ENCODE measurements around the gene NDRG2.

Gene NDRG2

GRCh38 chr14:21024585-21025370 lies at the start of gene NDRG2 (continued):
- no peak for TF ChIP-seq ZNF670 (tag by site-specific recombination; IDR thresholded peaks at IDR 0.05; ENCODE audit: low read depth)
- peak; percentile 66 for TF ChIP-seq ZBTB20 (tag by site-specific recombination; IDR thresholded peaks at IDR 0.05)
- TF ChIP-seq, protein P1, sequence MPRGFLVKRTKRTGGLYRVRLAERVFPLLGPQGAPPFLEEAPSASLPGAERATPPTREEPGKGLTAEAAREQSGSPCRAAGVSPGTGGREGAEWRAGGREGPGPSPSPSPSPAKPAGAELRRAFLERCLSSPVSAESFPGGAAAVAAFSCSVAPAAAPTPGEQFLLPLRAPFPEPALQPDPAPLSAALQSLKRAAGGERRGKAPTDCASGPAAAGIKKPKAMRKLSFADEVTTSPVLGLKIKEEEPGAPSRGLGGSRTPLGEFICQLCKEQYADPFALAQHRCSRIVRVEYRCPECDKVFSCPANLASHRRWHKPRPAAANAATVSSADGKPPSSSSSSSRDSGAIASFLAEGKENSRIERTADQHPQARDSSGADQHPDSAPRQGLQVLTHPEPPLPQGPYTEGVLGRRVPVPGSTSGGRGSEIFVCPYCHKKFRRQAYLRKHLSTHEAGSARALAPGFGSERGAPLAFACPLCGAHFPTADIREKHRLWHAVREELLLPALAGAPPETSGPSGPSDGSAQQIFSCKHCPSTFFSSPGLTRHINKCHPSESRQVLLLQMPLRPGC (tag by site-specific recombination; IDR thresholded peaks at IDR 0.05), result peak; percentile 22; the same call in 1 of the 2 replicates
- no peak for TF ChIP-seq ZNF654 (tag by site-specific recombination; IDR thresholded peaks at IDR 0.05; ENCODE audit: low read depth)
- TF ChIP-seq ZNF658 (tag by site-specific recombination; IDR thresholded peaks at IDR 0.05), result no peak
- TF ChIP-seq, protein P2, sequence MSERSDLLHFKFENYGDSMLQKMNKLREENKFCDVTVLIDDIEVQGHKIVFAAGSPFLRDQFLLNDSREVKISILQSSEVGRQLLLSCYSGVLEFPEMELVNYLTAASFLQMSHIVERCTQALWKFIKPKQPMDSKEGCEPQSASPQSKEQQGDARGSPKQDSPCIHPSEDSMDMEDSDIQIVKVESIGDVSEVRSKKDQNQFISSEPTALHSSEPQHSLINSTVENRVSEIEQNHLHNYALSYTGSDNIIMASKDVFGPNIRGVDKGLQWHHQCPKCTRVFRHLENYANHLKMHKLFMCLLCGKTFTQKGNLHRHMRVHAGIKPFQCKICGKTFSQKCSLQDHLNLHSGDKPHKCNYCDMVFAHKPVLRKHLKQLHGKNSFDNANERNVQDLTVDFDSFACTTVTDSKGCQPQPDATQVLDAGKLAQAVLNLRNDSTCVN (tag by site-specific recombination; optimal IDR thresholded peaks at IDR 0.05), result peak; percentile 61
- no peak for TF ChIP-seq ZNF544 (tag by site-specific recombination; IDR thresholded peaks at IDR 0.05)
- no peak for TF ChIP-seq ZNF169 (tag by site-specific recombination; IDR thresholded peaks at IDR 0.05)
- peak; percentile 84; the same call in 1 of the 2 replicates for TF ChIP-seq ZNF777 (tag by site-specific recombination; IDR thresholded peaks at IDR 0.05; ENCODE audit: borderline replicate concordance)
- TF ChIP-seq ZNF645 (tag by site-specific recombination; IDR thresholded peaks at IDR 0.05), result no peak
- 0 out of 2 replicates have a peak, but pooled peaks have one; percentile 41 for TF ChIP-seq ZFP69B (tag by site-specific recombination; IDR thresholded peaks at IDR 0.05)
- TF ChIP-seq, protein P3, sequence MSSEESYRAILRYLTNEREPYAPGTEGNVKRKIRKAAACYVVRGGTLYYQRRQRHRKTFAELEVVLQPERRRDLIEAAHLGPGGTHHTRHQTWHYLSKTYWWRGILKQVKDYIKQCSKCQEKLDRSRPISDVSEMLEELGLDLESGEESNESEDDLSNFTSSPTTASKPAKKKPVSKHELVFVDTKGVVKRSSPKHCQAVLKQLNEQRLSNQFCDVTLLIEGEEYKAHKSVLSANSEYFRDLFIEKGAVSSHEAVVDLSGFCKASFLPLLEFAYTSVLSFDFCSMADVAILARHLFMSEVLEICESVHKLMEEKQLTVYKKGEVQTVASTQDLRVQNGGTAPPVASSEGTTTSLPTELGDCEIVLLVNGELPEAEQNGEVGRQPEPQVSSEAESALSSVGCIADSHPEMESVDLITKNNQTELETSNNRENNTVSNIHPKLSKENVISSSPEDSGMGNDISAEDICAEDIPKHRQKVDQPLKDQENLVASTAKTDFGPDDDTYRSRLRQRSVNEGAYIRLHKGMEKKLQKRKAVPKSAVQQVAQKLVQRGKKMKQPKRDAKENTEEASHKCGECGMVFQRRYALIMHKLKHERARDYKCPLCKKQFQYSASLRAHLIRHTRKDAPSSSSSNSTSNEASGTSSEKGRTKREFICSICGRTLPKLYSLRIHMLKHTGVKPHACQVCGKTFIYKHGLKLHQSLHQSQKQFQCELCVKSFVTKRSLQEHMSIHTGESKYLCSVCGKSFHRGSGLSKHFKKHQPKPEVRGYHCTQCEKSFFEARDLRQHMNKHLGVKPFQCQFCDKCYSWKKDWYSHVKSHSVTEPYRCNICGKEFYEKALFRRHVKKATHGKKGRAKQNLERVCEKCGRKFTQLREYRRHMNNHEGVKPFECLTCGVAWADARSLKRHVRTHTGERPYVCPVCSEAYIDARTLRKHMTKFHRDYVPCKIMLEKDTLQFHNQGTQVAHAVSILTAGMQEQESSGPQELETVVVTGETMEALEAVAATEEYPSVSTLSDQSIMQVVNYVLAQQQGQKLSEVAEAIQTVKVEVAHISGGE (tag by site-specific recombination; conservative IDR thresholded peaks at IDR 0.05; ENCODE audit: low read depth), result no peak
- peak; percentile 63; the same call in 1 of the 2 replicates for TF ChIP-seq SP7 (tag by site-specific recombination; IDR thresholded peaks at IDR 0.05)
- TF ChIP-seq PRDM2 (tag by site-specific recombination; IDR thresholded peaks at IDR 0.05; ENCODE audit: borderline replicate concordance), result no peak
- TF ChIP-seq ZNF514 (tag by site-specific recombination; IDR thresholded peaks at IDR 0.05), result no peak
- TF ChIP-seq ZNF555 (tag by site-specific recombination; conservative IDR thresholded peaks at IDR 0.05), result no peak
- no peak for TF ChIP-seq ZNF155 (tag by site-specific recombination; IDR thresholded peaks at IDR 0.05)
- TF ChIP-seq, protein P4, sequence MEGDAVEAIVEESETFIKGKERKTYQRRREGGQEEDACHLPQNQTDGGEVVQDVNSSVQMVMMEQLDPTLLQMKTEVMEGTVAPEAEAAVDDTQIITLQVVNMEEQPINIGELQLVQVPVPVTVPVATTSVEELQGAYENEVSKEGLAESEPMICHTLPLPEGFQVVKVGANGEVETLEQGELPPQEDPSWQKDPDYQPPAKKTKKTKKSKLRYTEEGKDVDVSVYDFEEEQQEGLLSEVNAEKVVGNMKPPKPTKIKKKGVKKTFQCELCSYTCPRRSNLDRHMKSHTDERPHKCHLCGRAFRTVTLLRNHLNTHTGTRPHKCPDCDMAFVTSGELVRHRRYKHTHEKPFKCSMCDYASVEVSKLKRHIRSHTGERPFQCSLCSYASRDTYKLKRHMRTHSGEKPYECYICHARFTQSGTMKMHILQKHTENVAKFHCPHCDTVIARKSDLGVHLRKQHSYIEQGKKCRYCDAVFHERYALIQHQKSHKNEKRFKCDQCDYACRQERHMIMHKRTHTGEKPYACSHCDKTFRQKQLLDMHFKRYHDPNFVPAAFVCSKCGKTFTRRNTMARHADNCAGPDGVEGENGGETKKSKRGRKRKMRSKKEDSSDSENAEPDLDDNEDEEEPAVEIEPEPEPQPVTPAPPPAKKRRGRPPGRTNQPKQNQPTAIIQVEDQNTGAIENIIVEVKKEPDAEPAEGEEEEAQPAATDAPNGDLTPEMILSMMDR (tag by site-specific recombination; IDR thresholded peaks at IDR 0.05), result 0 out of 2 replicates have a peak, but pooled peaks have one; percentile 9
- TF ChIP-seq KLF16 (tag by site-specific recombination; IDR thresholded peaks at IDR 0.05), result peak; percentile 64; the same call in 1 of the 2 replicates
- no peak for TF ChIP-seq KLF7 (tag by site-specific recombination; IDR thresholded peaks at IDR 0.05; ENCODE audit: borderline replicate concordance)
- TF ChIP-seq, protein P5, sequence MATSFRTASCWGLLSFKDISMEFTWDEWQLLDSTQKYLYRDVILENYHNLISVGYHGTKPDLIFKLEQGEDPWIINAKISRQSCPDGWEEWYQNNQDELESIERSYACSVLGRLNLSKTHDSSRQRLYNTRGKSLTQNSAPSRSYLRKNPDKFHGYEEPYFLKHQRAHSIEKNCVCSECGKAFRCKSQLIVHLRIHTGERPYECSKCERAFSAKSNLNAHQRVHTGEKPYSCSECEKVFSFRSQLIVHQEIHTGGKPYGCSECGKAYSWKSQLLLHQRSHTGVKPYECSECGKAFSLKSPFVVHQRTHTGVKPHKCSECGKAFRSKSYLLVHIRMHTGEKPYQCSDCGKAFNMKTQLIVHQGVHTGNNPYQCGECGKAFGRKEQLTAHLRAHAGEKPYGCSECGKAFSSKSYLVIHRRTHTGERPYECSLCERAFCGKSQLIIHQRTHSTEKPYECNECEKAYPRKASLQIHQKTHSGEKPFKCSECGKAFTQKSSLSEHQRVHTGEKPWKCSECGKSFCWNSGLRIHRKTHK (tag by site-specific recombination; IDR thresholded peaks at IDR 0.05), result no peak
